ENCODE results near the gene ACVR1.
"Not testable (repeated sequence)": the region's sequence is repeated elsewhere in the genome, so short reads cannot be mapped to it uniquely, and the experiment has no call there.

ACVR1 gene

GRCh38 chr2:157891643-157892041, 15.5 kb upstream of the ACVR1 start:
- no peak for DNase-seq

DNA sequence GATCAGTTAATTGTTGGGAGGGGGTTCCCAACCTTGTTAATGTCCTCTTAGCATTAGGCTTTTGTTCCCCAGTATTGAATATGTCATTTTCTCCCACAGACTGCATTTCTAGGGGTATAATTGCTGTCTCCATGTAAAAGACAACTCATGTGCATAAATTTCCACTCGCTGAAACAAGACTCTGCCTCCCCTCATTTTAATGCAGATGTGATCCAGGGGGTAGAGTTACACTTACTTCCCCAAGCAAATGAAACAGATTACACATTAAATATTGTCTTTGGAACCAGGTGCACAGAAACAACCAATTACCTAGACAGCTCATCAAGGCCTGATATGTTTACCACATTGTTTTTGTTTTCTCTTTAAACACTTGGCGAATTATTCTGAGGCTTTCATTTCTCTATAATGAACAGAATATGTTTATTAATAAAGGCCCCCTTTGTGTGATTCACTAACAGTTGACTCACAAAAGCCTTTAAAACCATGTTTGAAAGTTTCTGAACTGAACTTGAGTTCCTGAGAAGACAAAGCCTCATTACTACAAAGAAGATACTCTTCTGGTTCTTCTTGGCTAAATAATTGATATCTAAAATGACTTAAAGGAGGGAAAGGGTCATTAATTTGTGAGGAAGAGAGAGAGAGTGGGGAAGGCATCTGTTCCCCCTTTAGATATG, 15.0 kb upstream of the ACVR1 start:
- DNase-seq: no peak

DNA sequence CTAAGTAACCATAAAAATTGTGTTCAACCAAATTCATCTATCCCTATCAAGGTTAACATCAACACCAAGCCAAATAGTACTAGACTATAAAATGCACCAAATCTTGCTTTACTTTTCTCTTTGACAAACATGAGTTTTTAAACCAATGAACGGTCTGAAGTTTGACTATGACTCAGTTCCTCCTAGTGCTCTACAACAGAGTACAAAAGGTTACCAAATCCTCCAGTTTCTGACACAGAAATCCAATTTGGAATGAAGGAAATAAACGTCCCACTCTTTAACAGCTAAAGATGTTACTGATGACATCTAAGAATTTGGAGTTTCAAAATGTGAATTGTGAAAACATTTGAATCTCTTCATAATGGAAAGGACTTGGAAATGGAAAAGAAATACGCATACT, 11.8 kb upstream of the ACVR1 start:
- no peak for DNase-seq

DNA sequence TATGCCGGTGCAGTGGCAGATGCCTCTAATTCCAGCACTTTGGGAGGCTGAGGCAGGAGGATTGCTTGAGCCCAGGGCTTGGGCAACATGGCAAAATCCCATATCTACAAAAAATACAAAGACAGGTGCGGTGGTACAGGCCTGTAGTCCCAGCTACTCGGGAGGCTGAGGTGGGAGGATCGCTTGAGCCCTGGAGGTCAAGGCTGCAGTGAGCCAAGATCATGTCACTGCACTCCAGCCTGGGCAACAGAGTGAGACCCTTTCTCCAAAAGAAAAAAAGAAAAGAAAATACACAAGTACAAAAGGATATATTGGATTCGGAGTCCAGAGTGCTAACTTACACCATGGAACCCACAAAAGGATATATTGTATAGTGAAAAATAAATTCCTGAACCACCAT, 8.4 kb upstream of the ACVR1 start:
- not testable (repeated sequence) for DNase-seq

DNA sequence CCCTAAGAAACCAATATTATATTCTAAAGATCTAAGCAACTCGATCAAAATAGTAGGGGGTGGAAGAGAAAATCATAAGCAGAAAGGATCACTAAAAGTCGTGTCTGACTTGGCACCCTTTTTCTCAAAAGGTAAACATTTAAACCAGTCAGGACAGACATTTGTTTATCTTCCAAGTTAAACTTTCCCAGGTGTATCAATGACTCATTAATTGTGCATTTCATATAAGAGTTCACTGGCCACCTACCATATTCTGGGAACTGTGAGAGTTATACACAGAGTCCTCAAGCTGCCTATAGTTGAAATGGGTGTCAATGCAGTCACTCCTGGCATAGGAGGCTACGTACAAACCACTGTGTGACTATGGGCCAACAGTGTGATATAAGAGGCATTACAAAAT, 4.8 kb upstream of the ACVR1 start:
- DNase-seq: no peak

DNA sequence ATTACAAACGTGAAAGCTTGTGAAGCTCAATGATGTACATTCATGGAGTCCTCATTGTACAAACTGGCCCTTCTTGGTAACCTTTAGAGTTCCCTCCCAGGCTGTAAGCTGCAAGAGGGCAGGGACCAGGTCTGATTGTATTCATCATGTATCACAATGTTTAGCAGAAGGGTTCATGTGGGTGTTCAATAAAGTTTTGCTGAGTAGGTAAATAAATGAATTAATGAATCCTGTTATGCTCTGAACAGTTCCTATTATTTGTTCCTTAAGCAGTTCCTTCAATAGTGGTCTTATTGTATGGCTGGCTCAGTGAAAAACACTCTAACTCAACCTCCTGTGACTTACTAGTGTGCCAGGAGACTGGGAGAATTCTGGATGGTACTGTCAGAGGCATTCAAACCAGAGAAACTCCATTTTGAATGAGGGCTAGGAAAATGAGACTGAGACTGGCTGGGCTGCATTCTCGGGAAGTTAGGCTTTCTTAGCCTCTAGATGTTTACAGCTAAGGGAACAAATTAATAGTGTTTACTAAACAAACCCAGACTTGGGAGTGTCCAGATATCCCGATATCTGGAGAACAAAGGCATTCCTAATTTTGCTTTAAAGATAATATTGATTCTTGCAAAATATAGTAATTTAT, 1.8 kb upstream of the ACVR1 start:
- DNase-seq: no peak

DNA sequence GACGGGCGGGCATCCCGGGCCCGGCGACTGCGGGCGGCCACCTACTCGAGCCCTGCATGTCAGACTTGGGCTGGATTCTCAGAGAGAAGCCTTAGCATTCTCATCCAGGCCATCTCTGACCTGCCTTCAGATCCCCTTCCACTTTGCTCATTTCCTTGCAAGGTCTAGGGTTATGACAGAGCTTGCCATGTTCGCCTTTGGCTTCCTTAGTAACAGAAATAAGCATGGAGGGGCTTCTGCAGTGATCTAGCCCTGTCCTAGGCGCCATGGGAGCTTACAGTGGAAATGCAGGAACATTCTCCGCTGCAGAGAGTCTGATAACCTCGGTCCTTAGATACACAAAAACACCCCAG, 632 bp upstream of the ACVR1 start:
- DNase-seq: no peak

- DNase-seq: no peak
Observed at GRCh38 chr2:157875641-157876065, 477 bp downstream of the ACVR1 start.

- no peak for DNase-seq
Observed at GRCh38 chr2:157874997-157875640, 1.0 kb downstream of the ACVR1 start.

DNA sequence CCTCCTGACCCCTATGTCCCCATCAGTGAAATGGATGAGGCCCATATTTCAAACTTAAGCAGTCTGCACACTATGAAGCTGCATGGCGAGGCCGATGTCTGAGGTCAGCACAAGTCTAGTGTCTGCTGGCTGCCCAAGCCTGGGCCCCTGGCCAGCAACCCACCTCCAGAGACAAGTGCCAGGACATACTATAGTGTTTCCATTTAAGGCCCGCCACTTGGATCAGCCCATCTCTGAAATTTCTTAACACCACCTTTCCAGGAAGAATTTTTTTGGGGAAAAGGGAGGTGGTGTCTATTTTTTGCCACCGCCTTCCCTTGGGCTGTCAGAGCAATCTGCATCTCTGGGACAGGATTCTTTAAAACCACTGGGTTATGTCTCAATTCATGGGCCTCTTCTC, 1.8 kb downstream of the ACVR1 start:
- DNase-seq: no peak

GRCh38 chr2:157872791-157873190, 3.3 kb downstream of the ACVR1 start:
- DNase-seq: no peak

GRCh38 chr2:157871415-157871814, 4.7 kb downstream of the ACVR1 start:
- no peak for DNase-seq

- no peak for DNase-seq
Observed at GRCh38 chr2:157868993-157869392, 7.1 kb downstream of the ACVR1 start.

- no peak for DNase-seq
Observed at GRCh38 chr2:157867703-157868102, 8.4 kb downstream of the ACVR1 start.

- DNase-seq: no peak
Observed at GRCh38 chr2:157866666-157867642, 9.2 kb downstream of the ACVR1 start.

GRCh38 chr2:157866202-157866601, 9.9 kb downstream of the ACVR1 start:
- no peak for DNase-seq

- DNase-seq: no peak
Observed at GRCh38 chr2:157864857-157865430, 11.2 kb downstream of the ACVR1 start.

- DNase-seq: no peak
Observed at GRCh38 chr2:157858846-157859245, 17.3 kb downstream of the ACVR1 start.

- no peak for DNase-seq
Observed at GRCh38 chr2:157857881-157858280, 18.2 kb downstream of the ACVR1 start.

GRCh38 chr2:157856187-157856515, 20.0 kb downstream of the ACVR1 start:
- no peak for DNase-seq

DNA sequence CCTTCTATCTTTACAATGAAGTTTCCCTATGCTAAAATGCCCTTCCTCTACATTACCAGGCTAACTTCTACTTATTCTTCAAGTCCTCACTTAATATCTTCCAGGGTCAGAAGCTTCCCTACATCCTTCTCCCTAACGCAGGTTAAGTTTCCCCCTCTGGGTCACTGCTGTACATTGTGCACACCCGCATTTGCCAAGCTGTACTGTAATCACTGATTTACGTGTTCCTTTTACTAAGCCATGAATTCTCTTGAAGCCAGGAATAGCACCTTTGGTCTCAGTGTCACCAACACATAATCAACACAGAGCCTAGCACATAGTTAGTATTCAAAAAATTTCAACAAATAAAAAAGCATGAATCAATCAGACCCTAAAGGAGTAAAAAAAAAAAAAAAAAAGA, 22.3 kb downstream of the ACVR1 start:
- DNase-seq: no peak

DNA sequence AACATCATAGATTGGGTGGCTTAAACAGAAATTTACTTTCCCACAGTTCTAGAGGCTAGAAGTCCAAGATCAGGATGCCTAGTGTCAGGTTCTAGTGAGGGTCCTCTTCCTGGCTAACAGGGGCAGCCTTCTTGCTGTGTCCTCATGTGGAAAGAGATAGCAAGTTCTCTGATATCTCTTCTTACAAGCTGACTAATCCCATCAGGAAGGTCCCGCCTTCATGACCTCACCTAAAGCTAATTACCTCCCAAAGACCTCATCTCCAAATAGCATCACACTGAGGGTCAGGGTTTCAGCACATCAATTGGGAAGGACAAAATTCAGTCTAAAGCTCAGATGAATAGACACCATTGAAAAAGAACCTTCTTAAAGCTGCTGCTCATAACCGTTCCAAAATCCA, 22.9 kb downstream of the ACVR1 start:
- DNase-seq: no peak

DNA sequence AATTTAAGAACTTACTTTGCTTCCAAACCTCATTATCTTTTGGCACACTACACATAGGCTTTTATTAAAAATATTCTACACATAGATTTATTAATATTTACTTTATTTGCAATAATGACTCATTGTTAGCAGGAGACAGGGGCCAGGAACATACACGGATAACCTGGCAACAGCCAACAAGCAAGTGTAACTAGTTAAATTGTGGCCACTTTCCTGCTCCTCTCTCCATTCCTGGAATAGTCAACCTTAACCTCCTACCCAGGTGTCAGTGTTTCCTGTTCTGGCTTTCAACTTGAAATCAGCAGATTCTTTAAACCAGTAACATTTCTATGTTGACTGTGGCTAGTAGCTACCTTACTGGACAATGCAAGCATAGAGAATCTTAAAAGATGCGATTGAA, 26.5 kb downstream of the ACVR1 start:
- no peak for DNase-seq

All from NCI-H1092 (cell line).